NCI-H1048 (cell line): ENCODE results near the gene ASB16.

Experiments
- DNase-seq: peaks from one replicate; lab custom pipeline; 2025; lab: John Stamatoyannopoulos, UW

Gene ASB16

DNA sequence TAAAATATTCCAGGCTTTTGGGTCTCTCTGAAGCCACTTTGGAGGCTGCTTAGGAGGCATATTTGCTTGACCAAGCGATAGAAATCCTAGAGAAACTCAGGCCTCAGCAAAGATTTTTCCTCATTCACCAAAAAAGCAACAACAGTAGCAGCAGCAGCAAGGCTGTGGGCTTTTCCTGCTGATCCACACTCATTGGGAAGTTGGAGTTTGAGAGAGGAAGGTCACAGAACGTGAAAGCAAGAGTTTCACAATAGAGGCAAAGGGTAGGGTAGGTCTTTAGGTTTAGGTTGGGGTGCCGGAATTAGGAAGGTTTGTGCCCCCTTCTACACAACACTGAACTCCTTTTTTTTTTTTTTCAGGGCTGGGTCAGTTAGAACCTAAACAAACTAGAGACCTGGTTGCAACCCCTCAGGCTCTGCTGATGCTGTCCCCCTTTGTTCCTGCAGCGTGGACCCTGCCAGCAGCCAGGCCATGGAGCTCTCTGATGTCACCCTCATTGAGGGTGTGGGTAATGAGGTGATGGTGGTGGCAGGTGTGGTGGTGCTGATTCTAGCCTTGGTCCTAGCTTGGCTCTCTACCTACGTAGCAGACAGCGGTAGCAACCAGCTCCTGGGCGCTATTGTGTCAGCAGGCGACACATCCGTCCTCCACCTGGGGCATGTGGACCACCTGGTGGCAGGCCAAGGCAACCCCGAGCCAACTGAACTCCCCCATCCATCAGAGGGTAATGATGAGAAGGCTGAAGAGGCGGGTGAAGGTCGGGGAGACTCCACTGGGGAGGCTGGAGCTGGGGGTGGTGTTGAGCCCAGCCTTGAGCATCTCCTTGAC lies 18.3 kb downstream of the ASB16 start:
- DNase-seq, result no peak

DNA sequence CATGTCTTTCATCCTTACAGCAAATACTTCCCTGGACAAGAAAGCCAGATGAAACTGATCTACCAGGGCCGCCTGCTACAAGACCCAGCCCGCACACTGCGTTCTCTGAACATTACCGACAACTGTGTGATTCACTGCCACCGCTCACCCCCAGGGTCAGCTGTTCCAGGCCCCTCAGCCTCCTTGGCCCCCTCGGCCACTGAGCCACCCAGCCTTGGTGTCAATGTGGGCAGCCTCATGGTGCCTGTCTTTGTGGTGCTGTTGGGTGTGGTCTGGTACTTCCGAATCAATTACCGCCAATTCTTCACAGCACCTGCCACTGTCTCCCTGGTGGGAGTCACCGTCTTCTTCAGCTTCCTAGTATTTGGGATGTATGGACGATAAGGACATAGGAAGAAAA lies 20.0 kb downstream of the ASB16 start:
- no peak for DNase-seq

DNA sequence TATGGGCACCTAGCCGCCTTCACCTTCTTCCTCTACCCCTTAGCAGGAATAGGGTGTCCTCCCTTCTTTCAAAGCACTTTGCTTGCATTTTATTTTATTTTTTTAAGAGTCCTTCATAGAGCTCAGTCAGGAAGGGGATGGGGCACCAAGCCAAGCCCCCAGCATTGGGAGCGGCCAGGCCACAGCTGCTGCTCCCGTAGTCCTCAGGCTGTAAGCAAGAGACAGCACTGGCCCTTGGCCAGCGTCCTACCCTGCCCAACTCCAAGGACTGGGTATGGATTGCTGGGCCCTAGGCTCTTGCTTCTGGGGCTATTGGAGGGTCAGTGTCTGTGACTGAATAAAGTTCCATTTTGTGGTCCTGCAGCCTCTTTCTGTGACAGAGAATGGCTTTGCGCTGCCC lies 20.9 kb downstream of the ASB16 start:
- DNase-seq, result no peak

DNA sequence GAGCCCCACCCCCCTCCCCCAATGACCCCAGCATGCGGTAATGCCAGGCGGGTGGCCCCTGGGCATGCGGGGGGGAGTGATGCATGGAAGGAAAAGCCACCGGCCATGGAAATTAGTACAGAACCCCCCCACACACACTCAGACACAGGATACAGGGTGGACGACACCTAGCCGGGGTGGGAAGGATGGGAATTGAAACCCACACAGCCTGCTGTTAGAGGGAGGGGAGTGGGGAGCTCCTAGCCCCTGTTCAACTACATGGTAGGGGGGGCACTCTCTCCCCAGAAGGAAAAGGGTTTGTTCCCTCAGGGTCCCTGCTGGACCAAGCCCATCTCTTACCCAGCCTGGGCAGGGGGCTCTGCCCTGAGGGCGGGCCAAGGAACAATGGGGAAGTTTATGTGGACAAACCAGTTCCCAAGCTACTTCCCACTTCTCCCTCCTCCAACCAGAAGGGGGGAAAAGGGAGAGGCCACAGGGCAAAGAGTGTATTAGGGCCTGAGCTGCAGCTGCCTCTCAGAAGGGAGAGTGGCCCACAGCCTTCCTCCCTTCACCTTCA lies 21.5 kb downstream of the ASB16 start:
- no peak for DNase-seq

DNA sequence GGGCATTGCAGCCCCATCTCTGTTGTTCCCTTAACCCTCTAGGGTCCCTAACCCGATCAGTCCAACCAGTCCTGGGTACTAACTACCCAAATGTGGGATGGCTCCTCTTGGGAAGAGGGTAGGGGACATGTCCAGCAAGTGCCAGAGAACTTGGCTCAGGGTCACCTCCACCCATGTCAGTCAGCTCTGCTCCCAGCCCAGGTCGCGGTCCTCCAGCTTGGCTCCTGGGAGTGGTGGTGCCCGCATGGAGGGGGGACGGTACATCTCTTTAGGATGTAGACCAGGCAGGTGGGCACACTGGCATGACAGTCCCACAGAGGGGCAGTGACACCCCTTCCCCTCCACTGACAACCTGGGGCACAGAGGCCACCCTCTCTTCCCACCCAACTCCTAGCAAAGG lies 22.2 kb downstream of the ASB16 start:
- DNase-seq, result no peak

DNA sequence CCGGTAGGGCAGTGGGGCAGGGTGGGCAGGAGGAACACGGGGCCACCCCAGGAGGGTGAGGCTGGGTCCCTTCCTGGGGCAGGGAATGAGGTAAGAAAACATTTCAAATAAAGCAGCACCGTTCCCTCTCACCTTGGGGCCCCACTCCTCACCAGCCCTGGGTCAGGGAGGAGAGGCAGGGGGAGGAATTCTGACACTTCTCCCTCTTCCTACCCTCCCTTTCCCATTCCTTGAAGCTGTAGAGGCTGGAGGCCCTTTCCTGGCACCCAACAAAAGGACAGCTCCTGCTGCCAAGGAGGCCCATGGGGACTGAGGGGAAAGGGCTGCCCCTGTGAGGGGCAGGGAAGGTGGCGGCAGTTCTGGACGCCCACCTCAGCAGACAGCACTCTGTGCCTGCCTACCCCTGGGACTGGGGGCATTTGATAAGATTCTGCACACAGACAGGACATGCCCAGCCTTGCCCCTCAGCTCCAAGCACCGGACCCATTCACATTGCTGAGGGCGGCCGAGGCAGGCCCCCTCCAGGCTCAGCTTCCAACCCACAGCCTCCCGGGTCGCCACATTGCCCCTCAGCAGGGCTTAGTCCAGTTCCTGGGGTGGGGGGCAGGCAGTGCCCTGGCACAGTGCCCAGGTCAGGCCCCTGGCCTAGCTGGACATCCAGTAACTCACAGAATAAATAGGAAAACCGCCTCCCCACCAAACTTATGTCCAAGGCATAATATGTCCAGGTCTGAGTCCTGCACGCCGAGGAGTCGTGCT lies 23.0 kb downstream of the ASB16 start:
- no peak for DNase-seq

DNA sequence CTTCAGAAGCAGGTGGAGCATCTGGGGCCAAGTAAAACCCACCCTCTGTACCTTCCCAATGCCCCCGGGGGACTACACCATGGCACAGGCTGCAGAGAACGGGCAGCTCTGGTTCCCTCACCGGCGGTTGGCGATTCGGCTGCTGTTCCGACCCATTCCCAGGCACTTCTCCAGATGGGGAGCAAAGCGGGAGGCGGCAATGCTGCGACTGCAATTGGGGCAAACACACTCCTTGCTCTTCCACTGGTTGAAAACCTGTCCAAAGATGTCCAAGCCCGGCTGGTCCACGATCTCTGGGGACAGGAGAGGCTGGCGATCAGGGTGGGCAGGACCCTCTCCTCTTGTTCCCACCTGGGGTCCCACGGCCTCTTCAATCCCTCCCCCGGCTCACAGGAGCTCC lies 26.6 kb downstream of the ASB16 start:
- no peak for DNase-seq

DNA sequence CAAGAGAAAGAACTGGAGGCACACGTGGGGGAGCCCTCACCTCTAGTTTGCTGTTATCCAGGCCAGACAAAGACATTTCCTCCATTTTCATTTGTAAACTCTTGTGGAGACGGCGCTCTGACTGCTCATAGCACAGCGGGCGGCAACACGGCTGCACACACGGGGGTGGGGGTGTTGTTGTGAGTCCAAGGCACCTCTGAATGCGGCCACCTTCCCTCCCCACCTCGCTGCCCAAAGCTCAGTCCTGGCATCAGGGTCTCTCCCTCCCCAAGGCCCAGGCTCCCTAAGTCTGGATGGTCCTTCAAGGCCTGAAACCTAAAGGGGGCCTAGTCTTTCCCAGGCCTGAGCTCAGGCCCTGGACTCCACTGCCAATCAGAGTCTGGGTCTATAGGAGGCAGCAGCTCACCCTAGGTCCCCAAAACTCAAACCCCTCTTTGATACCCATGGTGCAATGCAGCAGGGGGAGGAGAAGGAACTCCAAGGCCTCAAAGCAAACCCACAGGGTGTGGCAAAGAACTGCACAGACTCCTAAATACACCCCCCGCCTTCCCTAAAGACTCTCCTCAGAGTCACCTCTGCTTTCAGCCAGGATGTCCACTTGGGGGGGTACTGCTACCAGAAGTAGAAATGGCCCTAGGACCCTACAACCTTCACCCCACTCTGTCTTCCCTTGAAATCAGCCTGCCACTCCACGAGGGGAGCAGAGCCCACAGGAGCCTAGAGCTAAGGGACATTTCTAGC lies 27.6 kb downstream of the ASB16 start:
- DNase-seq, result no peak

DNA sequence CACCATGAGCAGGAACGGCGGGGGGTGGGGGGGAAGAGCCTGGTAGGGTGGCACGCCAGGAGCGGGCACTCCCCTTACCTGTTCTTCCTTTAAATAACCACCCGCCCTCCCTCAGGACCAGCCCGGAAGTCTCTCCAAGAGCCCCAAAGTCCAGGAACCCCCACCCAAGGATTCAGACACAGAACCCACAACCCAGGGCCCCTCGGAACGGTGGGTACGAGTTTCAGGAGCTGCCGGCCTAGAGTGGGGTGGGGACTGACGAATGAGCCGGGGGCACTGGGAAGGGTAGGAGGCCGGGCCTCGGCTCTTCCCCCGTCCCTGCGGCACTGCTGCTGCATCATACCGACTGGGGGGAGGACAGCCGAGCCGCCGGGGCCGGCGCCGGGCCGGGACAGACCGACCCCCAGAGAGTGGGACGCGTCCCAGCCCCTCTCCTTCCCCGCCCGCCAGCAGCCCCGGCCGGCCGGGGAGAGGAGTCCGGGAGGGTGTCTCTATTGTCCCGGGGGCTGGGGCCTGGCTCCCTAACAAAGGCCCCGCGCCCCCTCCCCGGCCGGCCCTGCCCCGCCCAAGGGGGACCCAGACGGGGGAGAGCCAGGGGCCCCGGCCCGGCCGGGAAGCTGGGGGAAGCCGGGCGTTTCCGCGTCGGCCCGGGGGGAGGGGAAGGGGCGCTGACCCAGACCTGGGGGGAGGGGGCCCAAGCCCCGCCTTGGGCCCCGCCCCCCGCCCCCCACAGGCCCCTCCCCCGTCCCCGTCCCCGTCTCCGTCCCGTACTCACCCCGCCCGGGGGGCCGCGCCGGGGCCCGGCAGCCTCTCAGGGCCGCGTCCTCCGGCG lies 28.4 kb downstream of the ASB16 start:
- no peak for DNase-seq

DNA sequence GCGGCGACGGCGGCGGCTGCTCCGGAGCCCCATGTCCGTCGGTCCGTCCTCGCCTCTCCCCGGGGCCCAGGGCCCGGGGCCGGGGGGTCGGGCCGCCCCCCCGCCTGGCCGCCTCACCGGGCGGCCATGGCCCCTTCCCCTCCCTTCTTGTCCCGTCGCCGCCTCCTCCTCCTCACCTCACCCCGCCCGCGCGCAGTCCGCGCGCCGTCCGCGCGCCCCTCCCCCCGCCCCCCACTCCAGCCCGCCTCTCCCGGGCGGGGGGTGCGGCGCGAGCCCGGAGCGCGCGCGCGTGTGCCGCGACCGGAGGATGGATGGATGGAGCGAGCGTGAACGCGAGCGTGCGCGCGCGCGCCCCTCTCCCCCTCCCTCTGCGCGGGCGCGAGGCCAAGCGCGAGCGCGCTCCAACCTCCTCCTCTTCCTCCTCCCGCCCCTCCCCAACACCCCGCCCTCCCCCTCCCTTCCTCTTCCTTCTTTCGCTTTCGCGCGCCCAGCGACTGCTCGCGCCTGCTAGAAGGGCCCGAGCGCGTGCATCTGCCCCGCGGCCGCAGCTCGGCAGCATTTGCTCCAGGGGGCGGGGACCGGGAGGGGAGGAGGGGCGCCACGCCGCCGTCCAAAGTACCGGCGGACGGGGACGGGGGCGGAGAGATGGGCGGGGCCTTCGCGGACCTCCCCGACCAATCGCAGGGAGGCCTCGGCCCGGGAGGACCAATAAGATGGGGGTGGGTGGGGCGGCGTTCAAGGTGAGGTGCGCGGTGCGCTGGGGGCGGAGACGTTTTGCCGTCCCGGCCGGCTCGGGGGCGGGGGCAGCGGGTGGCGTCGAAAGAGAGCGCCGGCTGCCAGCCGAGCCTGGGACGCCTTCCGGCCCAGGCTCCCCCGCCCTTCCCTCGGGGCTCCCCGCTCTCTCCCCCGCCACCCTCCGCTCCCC lies 29.3 kb downstream of the ASB16 start, which contains the start of gene ATXN7L3:
ATXN7L3 (minus strand) TSS at position 332 of the 925 bp plus-strand sequence. CDS start 1,814 bp downstream, outside the sequence.
- peak; percentile 92 for DNase-seq

DNA sequence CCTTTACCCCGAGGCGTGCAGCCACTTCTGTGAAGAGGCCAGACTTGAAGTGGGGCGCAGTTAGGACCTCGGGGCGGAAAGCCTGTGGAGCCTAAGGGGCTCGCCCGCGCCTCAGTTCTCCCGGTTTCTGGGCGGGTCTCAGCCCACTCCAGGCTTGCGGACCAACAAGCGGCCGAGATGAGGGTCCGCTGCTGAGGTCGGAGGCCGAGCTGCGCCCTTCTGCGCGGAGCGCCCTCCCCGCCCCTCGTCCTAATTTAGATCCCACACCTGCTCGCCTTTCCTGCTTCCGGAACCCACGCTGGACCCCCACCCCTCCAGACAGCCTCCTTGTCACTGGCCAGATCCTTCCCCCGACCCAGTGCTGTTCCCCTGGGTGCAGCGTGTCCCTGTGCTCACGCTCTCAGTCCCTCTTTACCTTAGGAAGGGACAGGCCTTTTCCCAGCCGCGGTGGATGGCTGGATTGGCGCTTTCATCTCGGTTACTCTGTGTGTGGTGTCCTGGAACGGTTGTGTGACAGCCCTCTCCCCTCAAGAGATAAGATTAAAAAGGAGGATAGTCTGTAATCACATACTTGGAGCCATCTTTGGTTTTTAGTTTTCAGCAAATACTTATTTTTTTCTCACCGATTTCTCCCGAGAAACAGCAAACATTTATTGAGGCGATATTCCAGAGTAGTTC lies 30.1 kb downstream of the ASB16 start:
- DNase-seq, result no peak

DNA sequence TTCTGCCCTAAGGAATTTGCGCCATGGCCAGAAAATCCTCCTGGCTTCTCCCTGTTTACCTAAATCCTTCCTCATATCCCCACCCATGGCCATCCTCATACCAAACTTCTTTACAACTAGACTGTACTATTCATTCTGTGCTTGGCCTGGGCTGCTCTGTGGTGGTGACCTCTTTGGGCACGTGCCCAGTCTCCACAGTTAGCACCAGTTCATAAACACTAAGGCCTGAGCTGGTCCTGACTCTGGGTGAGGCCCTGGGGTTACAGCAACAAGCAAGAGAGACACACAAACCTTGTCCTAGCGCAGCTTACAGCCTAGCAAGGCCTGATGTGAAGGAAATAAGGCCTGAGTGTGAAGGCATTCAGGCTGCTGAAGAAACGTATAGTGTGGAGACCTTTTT lies 32.3 kb downstream of the ASB16 start:
- DNase-seq, result no peak

DNA sequence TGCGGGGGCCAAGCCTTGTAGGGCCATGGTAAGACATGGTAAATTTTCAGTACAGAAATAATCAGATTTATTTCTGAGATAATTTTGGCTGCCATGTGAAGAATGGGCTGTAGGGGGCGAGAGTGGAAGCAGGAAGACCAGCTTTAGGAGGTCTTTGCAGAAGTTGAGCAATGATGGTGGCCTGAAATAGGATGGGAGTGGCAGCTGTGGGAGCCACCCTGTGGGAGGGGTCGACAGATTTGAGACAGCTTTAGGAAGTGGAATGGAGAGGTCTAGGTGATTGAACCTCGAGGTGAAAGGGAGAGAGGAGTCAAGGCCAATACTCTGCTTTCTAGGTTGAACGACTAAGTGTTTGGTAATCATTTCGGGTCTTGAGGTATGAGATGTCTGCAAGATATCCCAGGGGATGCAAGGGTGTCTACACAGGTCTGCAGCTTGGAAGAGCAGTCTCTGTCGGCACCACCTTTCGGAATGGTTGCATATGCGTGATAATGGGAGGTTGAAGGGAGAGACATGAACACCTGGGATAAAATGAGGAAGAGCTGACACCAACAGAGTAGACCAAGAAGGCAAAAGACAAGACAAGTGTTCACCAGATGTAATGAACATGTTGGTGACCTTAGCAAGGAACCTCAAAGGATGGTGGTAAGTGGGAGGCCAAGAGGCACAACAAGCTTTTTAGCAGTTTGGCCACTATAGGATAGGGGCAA lies 33.4 kb downstream of the ASB16 start:
- peak; percentile 61 for DNase-seq

DNA sequence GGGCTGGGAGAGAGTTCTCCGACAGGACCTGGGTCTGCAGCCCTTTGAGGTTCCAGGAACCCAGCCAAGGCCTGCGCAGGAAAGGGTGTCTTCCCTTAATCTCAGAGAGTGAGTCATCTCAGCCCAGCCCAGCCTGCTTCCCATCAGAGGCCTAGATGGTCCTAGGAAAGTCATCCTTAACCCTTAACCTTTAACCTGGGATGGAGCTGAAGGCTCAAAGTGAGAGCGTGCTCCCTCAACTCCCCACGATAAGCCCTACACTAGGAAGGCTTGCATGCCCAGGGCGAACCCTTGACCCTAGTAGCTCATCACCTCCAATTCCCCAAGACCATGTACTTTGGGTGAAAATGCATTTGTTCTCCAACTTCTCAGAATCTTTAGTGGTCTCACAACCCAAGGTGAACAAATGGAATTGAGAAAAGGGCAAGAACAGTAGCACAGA lies 34.0 kb downstream of the ASB16 start:
- no peak for DNase-seq

DNA sequence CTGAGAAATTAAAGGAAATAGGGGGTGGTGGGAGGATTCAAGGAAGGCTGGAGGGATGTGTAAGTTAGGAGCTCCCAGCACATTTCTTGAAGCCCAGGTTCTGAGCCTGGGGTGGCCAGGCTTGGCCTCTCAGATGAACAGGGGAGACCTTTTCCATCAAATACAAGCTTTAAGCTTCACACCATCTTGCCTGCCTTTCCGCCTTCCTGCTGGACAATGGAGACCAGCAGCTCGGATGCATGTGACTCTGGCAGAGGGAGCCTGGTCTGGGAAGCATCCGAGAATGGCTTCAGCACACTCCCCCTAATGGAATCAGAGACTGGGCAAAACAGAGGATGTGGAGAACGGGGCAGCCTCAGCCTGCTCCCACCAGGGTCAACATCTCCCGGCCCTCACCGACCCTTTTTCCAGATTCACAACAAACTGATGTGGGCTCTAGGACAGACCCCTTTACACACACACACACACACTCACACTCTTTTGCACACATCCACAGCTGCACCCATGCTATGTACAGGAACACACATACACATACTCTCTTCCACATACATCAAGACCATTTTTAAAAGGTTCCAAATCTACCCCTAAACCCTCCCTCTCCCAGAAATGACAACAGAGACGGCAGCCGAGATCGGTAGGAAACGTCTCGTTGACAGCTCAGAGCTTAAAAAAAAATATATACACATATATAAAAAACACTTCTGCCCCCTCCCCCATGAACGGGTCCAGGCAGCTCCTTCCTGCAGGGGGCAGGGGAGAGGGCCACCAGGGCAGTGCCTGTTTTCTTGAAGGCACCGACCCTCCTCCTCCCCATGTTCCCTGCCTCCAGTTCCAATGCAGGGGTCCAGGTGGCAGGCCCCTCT lies 35.7 kb downstream of the ASB16 start:
- no peak for DNase-seq

DNA sequence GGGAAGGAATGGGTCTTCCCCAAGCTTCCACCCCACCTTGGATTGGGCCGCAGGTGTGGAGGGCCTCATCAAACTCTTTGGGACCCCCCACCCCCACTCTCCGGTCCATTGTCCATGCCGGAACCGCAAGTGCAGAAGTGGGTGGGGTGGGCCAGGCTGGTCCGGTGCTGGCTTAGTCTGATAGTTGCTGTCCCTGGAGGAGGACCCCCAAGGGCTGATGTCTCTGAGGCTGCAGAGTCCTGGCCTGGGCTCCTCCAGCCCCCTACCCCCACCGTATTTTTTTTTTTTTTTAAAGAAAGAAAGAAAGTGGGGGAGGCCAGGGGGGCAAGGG lies 36.3 kb downstream of the ASB16 start:
- no peak for DNase-seq

DNA sequence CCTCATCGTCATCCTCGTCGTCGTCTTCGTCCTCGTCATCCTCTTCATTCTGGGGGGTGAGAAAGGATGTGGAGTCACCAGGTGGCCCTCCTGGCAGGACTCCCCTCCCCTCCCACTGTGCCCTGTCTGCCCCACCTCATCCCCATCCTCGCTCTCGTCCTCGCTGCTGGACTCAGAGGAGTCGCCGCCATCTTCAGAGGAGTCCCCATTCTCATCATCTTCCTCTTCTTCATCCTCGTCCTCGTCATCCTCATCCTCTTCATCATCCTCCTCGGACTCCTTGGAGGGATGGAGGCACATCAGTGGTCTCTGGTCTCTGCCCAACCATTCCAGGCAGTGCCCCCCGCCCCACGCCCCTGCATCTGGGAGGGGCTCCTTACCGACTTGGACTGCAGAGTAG lies 36.8 kb downstream of the ASB16 start:
- DNase-seq, result no peak

DNA sequence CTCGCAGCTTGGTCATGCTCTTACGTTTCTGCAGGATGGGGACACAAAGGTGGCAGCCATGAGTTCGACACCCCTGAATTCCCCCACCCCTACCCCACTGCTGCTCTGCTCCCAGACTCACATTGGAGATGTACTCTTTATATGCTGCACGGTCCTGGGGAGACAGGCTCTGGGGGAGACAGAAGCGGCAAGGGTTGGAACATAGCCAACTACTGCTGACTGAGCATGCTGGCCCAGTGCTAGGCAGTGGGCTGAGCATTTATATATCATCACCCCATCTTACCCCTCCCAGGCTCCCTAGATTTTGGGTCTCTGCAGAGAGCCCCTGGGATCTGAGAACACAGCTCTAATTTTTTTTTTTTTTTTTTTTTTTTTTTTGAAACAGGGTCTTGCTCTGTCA lies 37.2 kb downstream of the ASB16 start:
- DNase-seq, result no peak
